ENCODE measurements around the gene FBXW7.

DNA sequence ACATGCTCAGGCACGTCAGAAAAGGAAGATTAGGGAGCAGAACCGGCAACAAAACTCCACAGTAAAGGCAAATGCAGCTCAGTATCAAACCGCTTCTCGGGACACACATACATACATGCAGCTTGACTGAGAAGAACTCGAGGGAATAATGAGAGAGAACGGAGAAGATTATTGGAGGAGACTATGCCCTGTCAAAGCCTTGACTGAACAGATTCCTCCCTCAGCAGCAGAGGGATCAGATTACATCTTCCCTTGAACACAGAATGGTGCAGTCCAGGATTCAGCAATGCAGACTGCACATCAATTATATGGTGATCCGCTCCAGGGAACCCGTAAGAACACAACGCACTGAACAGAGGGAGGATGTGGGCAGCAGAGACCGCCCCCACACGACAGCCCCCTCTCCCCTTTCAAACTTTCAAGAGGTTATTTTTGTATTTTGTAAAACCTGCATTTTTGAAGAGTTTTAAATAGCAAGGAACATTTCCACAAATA, 183.2 kb downstream of the FBXW7 start:
- TF ChIP-seq, protein P1, sequence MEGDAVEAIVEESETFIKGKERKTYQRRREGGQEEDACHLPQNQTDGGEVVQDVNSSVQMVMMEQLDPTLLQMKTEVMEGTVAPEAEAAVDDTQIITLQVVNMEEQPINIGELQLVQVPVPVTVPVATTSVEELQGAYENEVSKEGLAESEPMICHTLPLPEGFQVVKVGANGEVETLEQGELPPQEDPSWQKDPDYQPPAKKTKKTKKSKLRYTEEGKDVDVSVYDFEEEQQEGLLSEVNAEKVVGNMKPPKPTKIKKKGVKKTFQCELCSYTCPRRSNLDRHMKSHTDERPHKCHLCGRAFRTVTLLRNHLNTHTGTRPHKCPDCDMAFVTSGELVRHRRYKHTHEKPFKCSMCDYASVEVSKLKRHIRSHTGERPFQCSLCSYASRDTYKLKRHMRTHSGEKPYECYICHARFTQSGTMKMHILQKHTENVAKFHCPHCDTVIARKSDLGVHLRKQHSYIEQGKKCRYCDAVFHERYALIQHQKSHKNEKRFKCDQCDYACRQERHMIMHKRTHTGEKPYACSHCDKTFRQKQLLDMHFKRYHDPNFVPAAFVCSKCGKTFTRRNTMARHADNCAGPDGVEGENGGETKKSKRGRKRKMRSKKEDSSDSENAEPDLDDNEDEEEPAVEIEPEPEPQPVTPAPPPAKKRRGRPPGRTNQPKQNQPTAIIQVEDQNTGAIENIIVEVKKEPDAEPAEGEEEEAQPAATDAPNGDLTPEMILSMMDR (conservative IDR thresholded peaks at IDR 0.05): no peak
- TF ChIP-seq ZFX (IDR thresholded peaks at IDR 0.05): no peak

Measured in C4-2B (cell line).